Adipocyte (in vitro differentiated cells): ENCODE data around the gene SALL4.

Source experiments
- DNase-seq: peaks from one replicate; pipeline ENCODE4 v3.0.0-alpha.2; 2015; ENCODE audit warnings: low read depth
- H3K27me3 ChIP-seq: replicated peaks from 2 replicates; pipeline ENCODE4 v1.7.0; 2013; ENCODE audit warnings: mild to moderate bottlenecking, low read length, moderate library complexity; ENCODE audit not compliant: control insufficient read depth, insufficient read depth
- H3K36me3 ChIP-seq: 2 replicates; pipeline ENCODE4 v1.7.0; 2013; ENCODE audit warnings: low read length, mild to moderate bottlenecking, moderate library complexity; ENCODE audit not compliant: control insufficient read depth, insufficient read depth, severe bottlenecking
- H3K4me1 ChIP-seq: 2 replicates; pipeline ENCODE4 v1.7.0; 2013; ENCODE audit warnings: mild to moderate bottlenecking, low read length, moderate library complexity; ENCODE audit not compliant: control insufficient read depth, insufficient read depth
- H3K4me3 ChIP-seq: 2 replicates; pipeline ENCODE4 v1.7.0; 2013; ENCODE audit warnings: mild to moderate bottlenecking, low read length, moderate library complexity
- H3K9ac ChIP-seq: 2 replicates; pipeline ENCODE4 v1.7.0; 2013; ENCODE audit warnings: mild to moderate bottlenecking, low read length, moderate library complexity
- H3K9me3 ChIP-seq: 2 replicates; pipeline ENCODE4 v1.7.0; 2013; ENCODE audit warnings: mild to moderate bottlenecking, low read length, moderate library complexity; ENCODE audit not compliant: control insufficient read depth

Gene SALL4

GRCh38 chr20:51801122-51801822 is 1.0 kb downstream of the SALL4 start:
- H3K9me3 ChIP-seq = no peaks in the 10 kb centered on the region
- peak overlapping the region; percentile 72 for H3K9ac ChIP-seq
- peaks cover 9% of the 10 kb centered on the region for H3K4me1 ChIP-seq
- H3K27me3 ChIP-seq = peaks cover 13% of the 10 kb centered on the region
- H3K4me3 ChIP-seq = peak overlapping the region; percentile 82
- DNase-seq = peak; percentile 24
- H3K36me3 ChIP-seq = no peaks in the 10 kb centered on the region

- H3K9ac ChIP-seq = peak overlapping the region; percentile 72
- peak; percentile 56 for DNase-seq
- peaks cover 13% of the 10 kb centered on the region for H3K27me3 ChIP-seq
- peak overlapping the region; percentile 82 for H3K4me3 ChIP-seq
- no peaks in the 10 kb centered on the region for H3K9me3 ChIP-seq
- no peaks in the 10 kb centered on the region for H3K36me3 ChIP-seq
- H3K4me1 ChIP-seq = peaks cover 9% of the 10 kb centered on the region
Measured at GRCh38 chr20:51800872-51801121, 1.5 kb downstream of the SALL4 start.

- Histone ChIP-seq H3K27me3 (peaks cover 13% of the 10 kb centered on the region), H3K9me3 (no peaks in the 10 kb centered on the region), H3K9ac (peak overlapping the region; percentile 72), H3K36me3 (no peaks in the 10 kb centered on the region), H3K4me3 (peak overlapping the region; percentile 82), H3K4me1 (peaks cover 9% of the 10 kb centered on the region)
- peak; percentile 80 for DNase-seq
Measured at GRCh38 chr20:51800060-51800871, 2.1 kb downstream of the SALL4 start.

GRCh38 chr20:51799401-51799860 is 2.9 kb downstream of the SALL4 start:
- no peak for DNase-seq
- peaks cover 13% of the 10 kb centered on the region for H3K27me3 ChIP-seq

GRCh38 chr20:51797357-51798025 is 4.8 kb downstream of the SALL4 start:
- no peak overlapping the region for H3K9ac ChIP-seq
- H3K9me3 ChIP-seq = no peaks in the 10 kb centered on the region
- DNase-seq = no peak
- no peaks in the 10 kb centered on the region for H3K36me3 ChIP-seq
- peaks cover 9% of the 10 kb centered on the region for H3K4me1 ChIP-seq
- no peak overlapping the region for H3K4me3 ChIP-seq
- peaks cover 13% of the 10 kb centered on the region for H3K27me3 ChIP-seq

More at GRCh38 chr20:51799401-51799860, 2.9 kb downstream of the SALL4 start:
- no peak overlapping the region for H3K9ac ChIP-seq
- H3K4me3 ChIP-seq = no peak overlapping the region
- H3K36me3 ChIP-seq = no peaks in the 10 kb centered on the region
- no peaks in the 10 kb centered on the region for H3K9me3 ChIP-seq
- H3K4me1 ChIP-seq = peaks cover 9% of the 10 kb centered on the region

GRCh38 chr20:51796340-51796739 is 6.0 kb downstream of the SALL4 start:
- peaks cover 13% of the 10 kb centered on the region for H3K27me3 ChIP-seq
- no peak for DNase-seq

GRCh38 chr20:51792960-51793359 is 9.4 kb downstream of the SALL4 start:
- Histone ChIP-seq H3K4me1 (no peaks in the 10 kb centered on the region), H3K36me3 (no peaks in the 10 kb centered on the region), H3K9ac (no peak overlapping the region), H3K9me3 (no peaks in the 10 kb centered on the region), H3K4me3 (no peak overlapping the region), H3K27me3 (no peaks in the 10 kb centered on the region)
- no peak for DNase-seq

More at GRCh38 chr20:51796340-51796739, 6.0 kb downstream of the SALL4 start:
- H3K9me3 ChIP-seq = no peaks in the 10 kb centered on the region
- no peaks in the 10 kb centered on the region for H3K36me3 ChIP-seq
- no peak overlapping the region for H3K4me3 ChIP-seq
- H3K9ac ChIP-seq = no peak overlapping the region
- H3K4me1 ChIP-seq = peaks cover 9% of the 10 kb centered on the region

- Histone ChIP-seq H3K9ac (no peak overlapping the region), H3K36me3 (no peaks in the 10 kb centered on the region), H3K27me3 (no peaks in the 10 kb centered on the region), H3K4me1 (no peaks in the 10 kb centered on the region), H3K9me3 (no peaks in the 10 kb centered on the region), H3K4me3 (no peak overlapping the region)
- DNase-seq = no peak
Measured at GRCh38 chr20:51791626-51792025, 10.7 kb downstream of the SALL4 start.

GRCh38 chr20:51790256-51790655 is 12.1 kb downstream of the SALL4 start:
- H3K9ac ChIP-seq = no peak overlapping the region
- H3K4me1 ChIP-seq = no peaks in the 10 kb centered on the region
- no peaks in the 10 kb centered on the region for H3K9me3 ChIP-seq
- H3K4me3 ChIP-seq = no peak overlapping the region
- no peak for DNase-seq
- H3K27me3 ChIP-seq = no peaks in the 10 kb centered on the region
- no peaks in the 10 kb centered on the region for H3K36me3 ChIP-seq

GRCh38 chr20:51789434-51789833 is 12.9 kb downstream of the SALL4 start:
- H3K36me3 ChIP-seq = no peaks in the 10 kb centered on the region
- H3K4me1 ChIP-seq = no peaks in the 10 kb centered on the region
- no peak for DNase-seq
- H3K9ac ChIP-seq = no peak overlapping the region
- H3K4me3 ChIP-seq = no peak overlapping the region
- H3K27me3 ChIP-seq = no peaks in the 10 kb centered on the region
- no peaks in the 10 kb centered on the region for H3K9me3 ChIP-seq

GRCh38 chr20:51788822-51789221 is 13.5 kb downstream of the SALL4 start:
- Histone ChIP-seq H3K9me3 (no peaks in the 10 kb centered on the region), H3K9ac (no peak overlapping the region)

More at GRCh38 chr20:51788822-51789221, 13.5 kb downstream of the SALL4 start:
- Histone ChIP-seq H3K4me3 (no peak overlapping the region), H3K27me3 (no peaks in the 10 kb centered on the region), H3K4me1 (no peaks in the 10 kb centered on the region), H3K36me3 (no peaks in the 10 kb centered on the region)
- no peak for DNase-seq
